Heart left ventricle (tissue), 16 donors: ENCODE data around the gene CNOT11. TPM values are rescaled to one million over a fixed set of nuclear protein-coding genes. Genes with fewer than 3 reads are reported as not detected.

Experiments
- ATAC-seq, 4 donors: fragments of 200-7000 bp; cut with Tn5 transposase; one replicate each; pipeline ENCODE4 v1.9.1; 2020 to 2022; ENCODE audit warnings: moderate library complexity in 4 of 4, mild to moderate bottlenecking in 3 of 4, moderate number of reproducible peaks in 1 of 4
- DNase-seq, 5 donors: peaks; one replicate each; pipeline ENCODE4 v3.0.0-alpha.2; 2020
- H3K27ac ChIP-seq, 12 donors: fragments of 200-600 bp; sonication (generic) in 4 of 12; one replicate each; pipeline versions ENCODE4 v1.5.0 to v1.8.0; 2016 to 2022; ENCODE audit warnings: mild to moderate bottlenecking in 2 of 12
- H3K27me3 ChIP-seq, 9 donors: fragments of 200-600 bp; sonication (generic) in 2 of 9; one replicate each; pipeline versions ENCODE4 v1.5.1 to v1.8.0; 2016 to 2022; ENCODE audit warnings: mild to moderate bottlenecking in 3 of 9
- H3K36me3 ChIP-seq, 9 donors: fragments of 200-600 bp; sonication (generic) in 2 of 9; one replicate each; pipeline versions ENCODE4 v1.5.0 to v1.8.0; 2018 to 2022; ENCODE audit warnings: mild to moderate bottlenecking in 2 of 9
- H3K4me1 ChIP-seq, 12 donors: fragments of 200-600 bp; sonication (generic) in 4 of 12; one replicate each; pipeline versions ENCODE4 v1.5.0 to v1.8.0; 2016 to 2022; ENCODE audit warnings: mild to moderate bottlenecking in 3 of 12
- H3K4me3 ChIP-seq, 12 donors: fragments of 200-600 bp; sonication (generic) in 4 of 12; one replicate each; pipeline versions ENCODE4 v1.5.0 to v1.8.0; 2017 to 2022; ENCODE audit warnings: mild to moderate bottlenecking in 9 of 12, moderate library complexity in 4 of 12
- H3K9me3 ChIP-seq, 12 donors: fragments of 200-600 bp; sonication (generic) in 4 of 12; one replicate each; pipeline versions ENCODE4 v1.5.0 to v1.8.0; 2016 to 2022; ENCODE audit warnings: mild to moderate bottlenecking in 1 of 12
- POLR2A ChIP-seq, 2 donors: fragments of 450-650 bp; IDR thresholded peaks; one replicate each; pipeline ENCODE4 v1.6.1; 2017; ENCODE audit warnings: antibody characterized with exemption in 2 of 2, mild to moderate bottlenecking in 2 of 2, moderate library complexity in 2 of 2
- WGBS, 4 donors: extraction: QIAGEN DNeasy Blood & Tissue Kit in 2 of 4; methylation state at CpG; one replicate each; pipeline versions ENCODE4 v1.1.5 to v1.1.7; 2013 to 2018; 5-methylcytosine and 5-hydroxymethylcytosine counted together
- intact Hi-C, 10 donors: fragments of 100-400 bp; cut with DNase I; formaldehyde crosslinking; loops; one replicate each; pipeline versions ENCODE4 v1.11.1 to v1.14.2; 2022
- polyA plus RNA-seq, 2 donors: library from polyadenylated mRNA; stranded (reverse); fragments of 200-250 nt; gene quantifications; one replicate each; pipeline ENCODE4 v1.2.3, GENCODE V29; 2013
- total RNA-seq, 9 donors: library from RNA; depleted of rRNA in 2 of 9; stranded (reverse); fragments of >200 nt in 2 of 9; fragmentation: NEBNext Ultra II Directional in 3 of 9; extraction: Animal tissue kit (Norgen Biotek cat#: 25700) in 3 of 9; gene quantifications; one replicate each; pipeline versions ENCODE4 v1.1.0 to v1.2.4, GENCODE V29; 2016 to 2023
- TF ChIP-seq, protein P1 (sequence below), 12 donors: fragments of 200-600 bp; sonication (generic) in 4 of 12; IDR thresholded peaks; one replicate each; pipeline versions ENCODE4 v1.5.0 to v1.8.0; 2018 to 2022; ENCODE audit warnings: antibody characterized with exemption in 12 of 12, mild to moderate bottlenecking in 5 of 12
- donor health status: ischemic (EF 13 %, LVEDD 7.1; RV severe dilation, severe dysfunction).
- donor health status: healthy with polysubstance abuse.
- donor health status: DM: no; HTN: yes; CAD: no.
- donor health status: DM: no; HTN: no; CAD: no.
- donor health status: ischemic (EF 25% LVEDD 6.9; RV normal size, moderate dysfunction).
- donor health status: ischemic (EF 25% LVEDD 5.7; RV mildly dilated, moderate dysfunction).
- donor health status: healthy.
- donor health status: DM: yes; HTN: yes; CAD: no.
- donor health status: ischemic (EF 35%, LVEDD 5.7; RV mildly dilated, moderate dysfunction).
- donor health status: nonischemic (EF 11% LVEDD 7.7; RV severe dilation, severe dysfunction).
- donor health status: DM: yes; HTN: yes; CAD: no.
- donor health status: PGD.
- donor health status: ischemic (EF 29% LVEDD 5.4; RV normal size, mild dysfunction).
- donor health status: nonischemic (EF 23%, LVEDD 6.1; RV moderate dilation, normal function).

The CNOT11 gene
- total and polyA plus RNA-seq, 11 donors = 14.0 to 62.5 (median 40.1) TPM

DNA sequence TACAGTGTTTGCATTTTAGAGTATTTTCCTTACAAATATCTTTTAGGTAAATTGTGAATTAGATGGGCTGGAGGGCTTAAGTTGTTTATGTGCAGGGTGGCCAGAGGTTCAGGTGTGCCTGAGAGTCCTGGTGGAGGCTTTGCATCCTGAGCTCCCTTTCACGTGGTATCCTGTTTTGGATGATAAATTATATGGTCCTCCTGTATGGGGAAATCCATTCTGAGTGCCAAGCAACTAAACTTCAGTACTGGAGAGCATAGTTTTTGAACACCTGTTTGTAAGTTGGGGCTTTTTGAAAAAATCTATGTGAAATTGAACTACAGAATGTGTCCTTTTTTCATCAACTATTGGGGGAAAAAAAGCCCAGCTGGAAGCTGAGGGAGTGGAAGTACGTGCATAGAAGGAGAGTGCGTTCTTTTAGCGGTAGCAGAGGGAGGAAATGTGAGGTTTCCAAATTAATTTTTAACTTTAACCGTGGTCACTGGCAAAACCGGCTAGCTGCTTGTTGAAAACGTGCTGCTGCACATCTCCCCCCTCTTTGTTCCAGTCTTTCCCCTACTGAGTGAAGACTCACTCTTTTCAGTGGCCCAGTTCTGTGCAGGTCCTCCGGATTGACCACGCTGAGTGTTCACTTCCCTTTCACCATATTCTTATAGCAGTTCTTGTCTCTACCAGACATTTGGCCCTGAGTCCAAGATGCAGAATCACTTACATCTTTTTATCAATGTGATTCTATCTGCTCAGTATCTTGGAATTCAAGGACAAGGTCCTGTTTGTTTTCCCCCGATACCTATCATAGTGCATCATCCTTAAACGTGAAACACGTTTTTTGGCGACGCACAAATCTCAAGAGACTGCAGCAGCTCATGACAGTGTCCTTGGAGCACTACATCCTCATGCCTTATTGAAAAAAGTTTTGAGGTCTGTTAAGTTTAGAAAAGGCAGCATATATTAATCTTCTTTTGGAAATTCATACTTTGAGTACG is 15.3 kb downstream of the CNOT11 start:
- Histone ChIP-seq H3K27me3 (no peaks in the 10 kb centered on the region), H3K4me3 (no peak overlapping the region), H3K36me3 (peaks cover 0 to 100% (median 99%) of the 10 kb centered on the region in 9 donors), H3K9me3 (no peaks in the 10 kb centered on the region), H3K27ac (no peak overlapping the region), H3K4me1 (peaks cover 0 to 37% (median 14%) of the 10 kb centered on the region in 12 donors)
- no peak for ATAC-seq
- intact Hi-C loops = loop anchor here in 1 of 10 donors (5.0 kb wide), 1 partner anchor 39 kb away; the partner anchor contains the start of gene RNF149
- no peak for DNase-seq
- TF ChIP-seq, protein P1, sequence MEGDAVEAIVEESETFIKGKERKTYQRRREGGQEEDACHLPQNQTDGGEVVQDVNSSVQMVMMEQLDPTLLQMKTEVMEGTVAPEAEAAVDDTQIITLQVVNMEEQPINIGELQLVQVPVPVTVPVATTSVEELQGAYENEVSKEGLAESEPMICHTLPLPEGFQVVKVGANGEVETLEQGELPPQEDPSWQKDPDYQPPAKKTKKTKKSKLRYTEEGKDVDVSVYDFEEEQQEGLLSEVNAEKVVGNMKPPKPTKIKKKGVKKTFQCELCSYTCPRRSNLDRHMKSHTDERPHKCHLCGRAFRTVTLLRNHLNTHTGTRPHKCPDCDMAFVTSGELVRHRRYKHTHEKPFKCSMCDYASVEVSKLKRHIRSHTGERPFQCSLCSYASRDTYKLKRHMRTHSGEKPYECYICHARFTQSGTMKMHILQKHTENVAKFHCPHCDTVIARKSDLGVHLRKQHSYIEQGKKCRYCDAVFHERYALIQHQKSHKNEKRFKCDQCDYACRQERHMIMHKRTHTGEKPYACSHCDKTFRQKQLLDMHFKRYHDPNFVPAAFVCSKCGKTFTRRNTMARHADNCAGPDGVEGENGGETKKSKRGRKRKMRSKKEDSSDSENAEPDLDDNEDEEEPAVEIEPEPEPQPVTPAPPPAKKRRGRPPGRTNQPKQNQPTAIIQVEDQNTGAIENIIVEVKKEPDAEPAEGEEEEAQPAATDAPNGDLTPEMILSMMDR (IDR thresholded peaks at IDR 0.05) = no peak
- TF ChIP-seq POLR2A (IDR thresholded peaks at IDR 0.05) = no peak
- 68 to 79% (median 69%) methylated on average over 15 of the region's 15 CpGs for WGBS, 4 donors

DNA sequence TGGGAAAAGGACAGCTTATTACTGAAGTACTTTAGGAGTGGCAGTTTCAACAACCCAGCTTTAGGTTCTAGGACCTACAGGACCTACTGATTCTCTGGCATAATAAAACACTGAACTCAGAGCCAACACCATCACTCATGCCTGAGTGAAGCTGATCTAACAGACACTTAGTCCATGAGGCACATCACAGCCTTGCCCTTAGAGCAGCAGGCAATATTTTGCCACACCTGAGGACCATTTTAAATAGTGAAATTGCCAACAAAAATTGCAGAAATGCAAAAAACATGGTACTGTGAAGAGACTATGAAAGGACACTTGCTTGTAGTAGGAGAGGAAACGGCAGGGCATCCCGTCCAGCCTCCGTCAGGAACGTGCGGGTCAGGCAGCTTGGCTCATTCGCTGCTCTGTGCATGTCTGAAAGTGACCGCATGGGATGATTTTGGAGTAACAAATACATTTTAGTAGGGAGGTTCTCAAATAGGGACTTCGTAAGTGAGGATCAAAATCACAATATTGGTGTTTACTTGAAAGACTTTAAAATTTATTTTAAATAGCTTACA is 18.1 kb downstream of the CNOT11 start:
- intact Hi-C loops = loop anchor here in 1 of 10 donors (5.0 kb wide), 1 partner anchor 37 kb away; the partner anchor contains the start of gene RNF149
- H3K4me1 ChIP-seq = peaks cover 0 to 20% (median 3%) of the 10 kb centered on the region in 12 donors
- no peaks in the 10 kb centered on the region for H3K27me3 ChIP-seq
- no peaks in the 10 kb centered on the region for H3K9me3 ChIP-seq
- no peak overlapping the region for H3K27ac ChIP-seq
- H3K36me3 ChIP-seq = peaks cover 0 to 98% (median 91%) of the 10 kb centered on the region in 9 donors
- TF ChIP-seq, protein P1 (IDR thresholded peaks at IDR 0.05) = no peak
- no peak for TF ChIP-seq POLR2A (IDR thresholded peaks at IDR 0.05)
- DNase-seq = no peak
- 89 to 98% (median 92%) methylated on average over 8 of the region's 8 CpGs for WGBS, 4 donors
- no peak for ATAC-seq
- no peak overlapping the region for H3K4me3 ChIP-seq

DNA sequence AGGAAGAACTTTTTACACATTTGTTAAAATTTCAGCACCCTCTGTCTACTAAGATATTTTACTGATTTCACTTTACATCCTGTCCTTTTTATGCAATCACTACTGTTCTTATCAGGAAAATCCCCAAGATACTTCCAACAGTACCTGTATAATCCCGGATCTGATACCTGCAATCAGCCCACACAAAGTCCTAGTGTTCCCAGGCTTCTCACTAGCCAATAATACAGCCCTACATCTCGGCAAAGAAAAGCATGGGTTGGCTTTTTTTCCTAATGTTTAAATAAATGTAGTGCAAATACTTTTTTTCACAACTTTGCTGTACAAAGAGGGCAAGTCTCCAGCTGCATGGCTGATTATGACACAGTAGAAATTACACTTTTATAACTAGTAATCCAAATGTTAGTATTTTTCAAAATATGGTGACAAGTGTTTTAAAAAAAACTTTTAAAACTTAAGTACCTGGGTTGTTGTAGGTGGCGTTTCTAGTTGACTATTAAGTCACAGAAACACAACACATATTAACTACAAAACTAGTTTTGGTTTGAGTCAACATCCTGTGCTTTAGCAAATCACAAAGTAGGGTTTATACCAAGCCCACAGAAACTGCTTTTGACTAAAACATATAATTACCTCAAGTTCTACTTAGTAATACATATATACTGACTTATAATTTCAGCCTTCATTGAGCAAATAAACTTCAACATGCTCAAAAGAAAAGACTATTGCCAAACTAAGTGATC is 19.5 kb downstream of the CNOT11 start:
- WGBS, 4 donors = 78 to 86% (median 81%) methylated on average over 3 of the region's 3 CpGs
- Histone ChIP-seq H3K4me3 (no peak overlapping the region), H3K9me3 (no peaks in the 10 kb centered on the region), H3K27ac (no peak overlapping the region), H3K4me1 (peaks cover 0 to 9% (median 0%) of the 10 kb centered on the region in 12 donors), H3K27me3 (no peaks in the 10 kb centered on the region), H3K36me3 (peaks cover 0 to 98% (median 89%) of the 10 kb centered on the region in 9 donors)
- DNase-seq (no peak), ATAC-seq (no peak)
- no peak for TF ChIP-seq POLR2A (IDR thresholded peaks at IDR 0.05)
- TF ChIP-seq, protein P1 (IDR thresholded peaks at IDR 0.05) = no peak
- intact Hi-C loops = loop anchor here in 1 of 10 donors (5.0 kb wide), 1 partner anchor 35 kb away; the partner anchor contains the start of gene RNF149
